ENCODE results near the gene KCNG4.

KCNG4 gene
- 0 to 3.1 (median 0) reads per million in 17 experiments for total RNA-seq

GRCh38 chr16:84239909-84240308 lies at the start of gene KCNG4:
KCNG4 (minus strand) TSS chr16:84240012; CDS start chr16:84237485, 2,527 bp downstream.
- DNase-seq, result no peak

DNA sequence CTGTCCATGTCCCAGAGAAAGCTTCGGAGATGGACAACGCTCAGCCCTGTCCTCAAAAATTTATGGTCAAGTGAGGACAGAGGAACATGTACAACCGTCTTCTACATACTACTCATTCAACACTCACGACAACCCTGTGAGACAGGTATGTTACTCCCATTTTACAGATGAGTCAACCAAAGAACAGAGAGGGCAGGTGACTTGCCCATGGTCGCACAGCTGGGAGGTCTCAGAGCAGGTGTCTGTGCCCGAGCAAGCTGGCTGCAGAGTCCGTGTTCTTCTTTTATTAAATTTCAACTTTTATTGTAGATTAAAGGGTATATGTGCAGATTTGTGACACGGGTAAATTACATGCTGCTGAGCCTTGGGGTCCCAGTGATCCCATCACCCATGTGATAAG lies 49.1 kb upstream of the KCNG4 start:
- DNase-seq, result no peak

GRCh38 chr16:84286578-84287240 lies 46.9 kb upstream of the KCNG4 start:
- no peak for DNase-seq

DNA sequence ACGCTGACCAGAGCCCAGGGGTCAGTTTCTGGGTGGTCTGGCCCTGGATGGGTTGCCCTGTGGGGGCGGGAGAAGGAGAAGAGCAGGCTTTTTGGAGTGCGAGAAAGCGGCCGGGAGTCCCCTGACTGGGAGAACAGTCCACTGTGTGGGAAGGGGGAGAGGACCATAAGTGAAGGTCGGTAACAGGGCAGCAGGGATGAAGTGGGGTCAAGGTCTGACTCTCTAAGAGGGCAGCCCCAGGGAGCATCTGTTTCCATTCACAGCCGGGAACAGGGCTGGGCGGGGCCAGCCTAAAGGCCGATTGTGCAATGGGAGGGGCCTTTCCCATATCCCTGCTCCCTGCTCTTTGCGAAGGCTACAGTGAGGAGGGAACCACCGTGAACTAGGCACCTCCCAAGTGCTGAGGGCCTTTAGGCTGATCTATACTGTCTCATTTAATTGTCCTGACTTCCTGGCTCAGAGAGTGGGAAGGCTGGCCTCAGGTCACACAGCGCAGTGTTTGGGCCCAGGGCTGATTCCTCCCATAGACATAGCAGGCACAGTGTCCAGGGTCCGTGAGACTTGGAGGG lies 44.4 kb upstream of the KCNG4 start:
- DNase-seq, result no peak

GRCh38 chr16:84283314-84284153 lies 43.7 kb upstream of the KCNG4 start:
- no peak for DNase-seq

GRCh38 chr16:84282533-84282932 lies 42.7 kb upstream of the KCNG4 start:
- no peak for DNase-seq

DNA sequence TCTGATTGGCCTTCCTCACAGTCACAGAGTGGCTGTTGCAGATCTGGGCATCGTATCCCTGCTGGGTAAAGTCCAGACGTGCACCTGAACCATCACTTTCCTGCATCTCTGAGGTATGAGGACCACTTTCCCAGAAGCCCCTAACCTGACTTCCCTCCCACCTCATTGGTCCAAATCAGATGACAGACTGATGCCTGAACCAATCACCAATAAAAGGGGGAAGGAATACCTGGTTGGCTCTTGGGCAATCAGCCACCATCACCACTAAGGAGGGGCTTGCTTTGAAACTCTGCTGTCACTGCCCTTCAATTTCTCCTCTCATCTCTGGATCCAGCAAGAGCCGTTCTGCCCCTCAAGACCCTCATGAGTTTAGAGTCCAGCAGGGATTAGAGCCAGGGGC lies 41.3 kb upstream of the KCNG4 start:
- DNase-seq, result peak in 2 of 4 experiments; percentile 6 to 8

- DNase-seq, result no peak
These were observed 40.1 kb upstream of the KCNG4 start for GRCh38 chr16:84279881-84280280.

GRCh38 chr16:84278968-84279367 lies 39.2 kb upstream of the KCNG4 start:
- DNase-seq, result no peak

GRCh38 chr16:84278333-84278732 lies 38.5 kb upstream of the KCNG4 start:
- no peak for DNase-seq

DNA sequence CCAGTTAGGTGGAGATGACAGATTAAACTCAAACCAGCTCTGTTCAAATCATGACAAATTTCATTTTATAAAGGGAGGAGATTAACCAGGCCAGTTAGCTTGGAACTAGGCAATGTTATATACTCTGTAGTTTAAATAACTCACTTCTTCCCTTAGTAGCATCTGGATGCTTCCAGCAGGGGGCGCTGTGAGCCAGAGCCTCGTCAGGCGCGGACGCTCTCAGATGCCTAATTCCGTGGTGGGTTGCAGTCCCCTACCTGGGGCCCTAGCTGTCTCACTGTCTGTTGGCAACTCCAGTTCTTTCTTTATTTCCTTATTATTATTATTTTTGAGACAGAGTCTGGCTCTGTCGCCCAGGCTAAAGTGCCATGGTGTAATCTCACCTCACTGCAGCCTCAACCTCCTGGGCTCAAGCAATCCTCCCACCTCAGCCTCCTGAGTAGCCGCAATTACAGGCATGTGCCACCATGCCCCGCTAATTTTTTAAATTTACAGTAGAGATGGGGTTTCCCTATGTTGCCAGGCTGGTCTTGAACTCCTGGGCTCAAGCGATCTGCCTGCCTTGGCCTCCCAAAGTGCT lies 37.5 kb upstream of the KCNG4 start:
- peak; percentile 66 to 88 (median 78) for DNase-seq

- DNase-seq, result no peak
These were observed 35.9 kb upstream of the KCNG4 start for GRCh38 chr16:84275585-84276151.

- DNase-seq, result no peak
These were observed 34.7 kb upstream of the KCNG4 start for GRCh38 chr16:84274515-84274914.

DNA sequence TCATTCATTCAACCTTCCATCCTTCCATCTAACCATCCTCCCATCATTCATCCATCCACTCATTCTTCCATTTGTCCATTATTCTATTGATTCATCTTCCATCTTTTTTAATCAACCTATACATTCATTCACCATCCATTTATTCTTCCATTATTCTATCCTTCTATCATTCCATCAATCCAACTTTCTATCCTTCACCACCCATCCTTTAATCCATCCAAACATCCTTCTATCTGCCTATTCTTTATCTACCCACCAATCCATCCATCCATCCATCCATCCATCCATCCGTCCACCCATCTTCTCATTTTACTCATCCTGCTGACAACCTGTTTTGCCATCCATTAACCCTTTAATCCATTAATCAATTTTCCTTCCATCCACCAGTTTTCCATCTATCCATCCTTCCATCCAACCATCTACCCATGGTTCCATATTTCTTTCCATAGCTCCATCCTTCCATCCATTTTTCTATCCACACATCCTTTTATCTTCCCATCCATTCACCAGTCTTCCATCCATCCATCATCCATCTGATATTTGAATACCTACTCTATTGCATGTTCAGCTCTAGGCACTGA lies 33.0 kb upstream of the KCNG4 start:
- no peak for DNase-seq

DNA sequence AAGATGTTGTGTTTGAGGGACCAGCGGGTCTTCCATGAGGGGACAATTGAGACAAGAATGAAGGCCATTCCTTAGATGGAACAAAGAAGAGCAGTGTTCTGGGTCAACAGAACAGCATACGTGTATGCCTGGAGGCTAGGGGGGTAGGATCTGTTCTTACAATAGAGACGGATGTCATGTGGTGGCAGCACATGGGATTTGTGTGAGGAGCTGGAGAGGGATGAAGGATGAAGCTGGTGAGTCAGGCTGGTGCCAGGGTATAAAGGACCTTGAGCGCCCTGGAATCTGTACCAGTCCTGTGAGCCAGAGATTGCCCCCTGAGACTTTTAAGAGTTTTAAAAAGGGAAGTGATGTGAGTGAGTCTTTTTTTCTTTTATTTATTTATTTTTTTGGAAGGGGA lies 32.1 kb upstream of the KCNG4 start:
- DNase-seq, result no peak

GRCh38 chr16:84271037-84271436 lies 31.2 kb upstream of the KCNG4 start:
- DNase-seq, result no peak

DNA sequence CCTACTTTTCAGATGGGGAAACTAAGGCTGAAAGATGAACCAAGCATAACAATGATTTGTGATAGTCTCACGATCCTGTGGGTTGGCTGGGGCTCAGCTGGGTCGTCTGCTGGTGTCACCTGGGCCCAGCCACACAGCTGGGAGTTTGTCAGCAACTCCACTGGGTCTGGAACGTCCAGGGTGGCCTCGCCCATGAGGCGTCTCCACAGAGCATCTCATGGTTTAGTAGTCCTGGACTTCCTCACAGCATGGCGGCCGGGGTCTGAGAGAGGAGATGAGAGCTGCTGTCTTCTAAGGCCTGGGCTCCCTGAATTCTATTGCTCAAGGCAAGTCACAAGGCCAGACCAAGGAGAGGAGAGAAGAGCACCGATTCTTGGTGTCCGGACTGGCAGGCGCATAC lies 30.7 kb upstream of the KCNG4 start:
- DNase-seq, result no peak

DNA sequence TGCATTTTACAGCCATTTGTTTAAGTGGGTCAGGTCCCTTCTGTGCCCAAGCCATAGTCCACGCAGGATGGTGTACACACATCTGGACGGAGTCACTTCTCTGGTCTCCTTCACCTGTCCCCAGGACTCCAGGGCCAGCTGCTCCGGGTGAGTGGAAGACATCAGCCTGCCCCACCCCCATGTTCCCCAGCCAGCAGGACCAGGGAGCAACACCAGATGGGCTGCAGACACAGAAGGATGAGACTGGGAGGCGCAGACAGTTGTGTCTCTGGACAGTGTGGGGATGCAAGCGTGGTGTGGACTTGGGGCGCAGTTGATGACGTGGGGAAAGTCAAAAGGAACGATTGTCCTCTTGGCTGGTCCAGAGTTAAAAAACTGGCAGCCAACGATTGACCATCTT lies 30.3 kb upstream of the KCNG4 start:
- DNase-seq, result no peak

GRCh38 chr16:84268291-84269040 lies 28.7 kb upstream of the KCNG4 start:
- no peak for DNase-seq

GRCh38 chr16:84267380-84267779 lies 27.6 kb upstream of the KCNG4 start:
- DNase-seq, result no peak

DNA sequence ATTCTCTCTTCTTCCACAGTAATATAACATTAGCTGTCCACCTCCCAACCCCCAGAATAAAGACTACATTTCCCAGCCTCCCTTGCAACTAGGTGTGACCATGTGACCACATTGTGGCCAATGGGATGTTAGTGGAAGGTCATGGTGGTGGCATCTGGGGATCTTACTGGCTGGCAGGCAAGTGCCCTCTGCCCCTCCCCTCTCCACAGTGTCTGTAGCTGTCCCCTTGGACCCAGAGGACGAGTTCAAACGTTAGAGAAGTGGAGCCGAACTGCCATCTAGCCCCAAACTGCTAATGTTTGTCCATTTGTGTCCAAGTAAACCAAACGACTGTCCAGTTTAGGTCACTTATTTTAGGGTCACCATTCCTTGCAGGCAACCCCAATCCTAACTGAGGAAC lies 26.6 kb upstream of the KCNG4 start:
- DNase-seq, result peak; percentile 16 to 54 (median 45)

DNA sequence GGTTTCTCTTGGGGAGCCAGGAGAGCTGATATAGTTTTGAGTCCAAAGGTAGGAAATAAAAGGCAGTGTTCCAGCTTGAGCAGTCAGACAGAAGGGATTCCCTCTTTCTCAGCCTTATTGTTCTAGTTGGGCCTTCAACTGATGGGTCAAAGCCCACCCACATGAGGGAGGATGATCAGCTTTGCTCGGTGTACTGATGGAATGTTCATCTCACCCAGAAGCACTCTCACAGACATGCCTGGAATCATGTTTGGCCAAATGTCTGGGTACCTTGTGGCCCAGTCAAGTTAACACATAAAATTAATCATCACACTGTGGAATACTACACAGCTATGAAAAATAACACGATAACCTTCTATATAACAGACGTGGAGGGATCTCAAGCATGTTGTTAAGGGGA lies 23.1 kb upstream of the KCNG4 start:
- DNase-seq, result no peak

Measured in suppressor macrophage (primary cell).